MCF 10A (cell line): ENCODE measurements around the gene LHX2. TPM values are rescaled to one million over a fixed set of nuclear protein-coding genes. Genes with fewer than 3 reads are reported as not detected.

Experiments
- total RNA-seq: library from RNA; stranded (reverse); gene quantifications from 2 replicates; pipeline ENCODE4 v1.2.3, GENCODE V29; 2022

Gene LHX2
- total RNA-seq, 1 experiment from 2014 or later, result 0.63 TPM

Other genes starting within 250 kb of the LHX2 start
- 42.5 and 43.8 TPM in 2 replicates for gene DENND1A, start 81.6 kb upstream of the LHX2 start, total RNA-seq
- 25.1 and 27.5 TPM in 2 replicates for gene NEK6, start 246.2 kb downstream of the LHX2 start, total RNA-seq